Lower leg skin (tissue), 4 donors: Measurements from ENCODE around the gene SLITRK5. TPM values are rescaled to one million over a fixed set of nuclear protein-coding genes. Genes with fewer than 3 reads are reported as not detected.

Source experiments
- DNase-seq, 2 donors: peaks; one replicate each; pipeline ENCODE4 v3.0.0-alpha.2; 2019; ENCODE audit warnings: low spot score in 2 of 2
- H3K4me3 ChIP-seq: fragments of 200-600 bp; sonication (generic); 2 replicates; pipeline ENCODE4 v1.5.1; 2017; ENCODE audit warnings: mild to moderate bottlenecking, low read depth; ENCODE audit not compliant: poor library complexity, severe bottlenecking
- POLR2A ChIP-seq, 2 donors: fragments of 450-650 bp; IDR thresholded peaks; one replicate each; pipeline ENCODE4 v1.6.1; 2016 to 2017; ENCODE audit warnings: antibody characterized with exemption in 2 of 2, mild to moderate bottlenecking in 1 of 2, moderate library complexity in 1 of 2
- WGBS, 2 donors: methylation state at CpG; one replicate each; pipeline ENCODE4 v1.1.5; 2018; 5-methylcytosine and 5-hydroxymethylcytosine counted together
- intact Hi-C: fragments of 100-400 bp; cut with DNase I; formaldehyde crosslinking; loops from one replicate; pipeline ENCODE4 v1.15.0; 2023; ENCODE audit warnings: low total_unique reads
- total RNA-seq, 4 donors: library from RNA; depleted of rRNA; stranded (reverse); fragments of >200 nt; gene quantifications; one replicate each; pipeline ENCODE4 v1.1.0, GENCODE V29; 2016
- TF ChIP-seq, protein P1 (sequence below), 3 donors: fragments of 450-650 bp; IDR thresholded peaks; one replicate each; pipeline ENCODE4 v1.5.1; 2016; ENCODE audit warnings: antibody characterized with exemption in 3 of 3, mild to moderate bottlenecking in 3 of 3, moderate library complexity in 2 of 3

The SLITRK5 gene
- total RNA-seq, 4 donors from 2014 or later: 0.11 to 0.44 (median 0.25) TPM

DNA sequence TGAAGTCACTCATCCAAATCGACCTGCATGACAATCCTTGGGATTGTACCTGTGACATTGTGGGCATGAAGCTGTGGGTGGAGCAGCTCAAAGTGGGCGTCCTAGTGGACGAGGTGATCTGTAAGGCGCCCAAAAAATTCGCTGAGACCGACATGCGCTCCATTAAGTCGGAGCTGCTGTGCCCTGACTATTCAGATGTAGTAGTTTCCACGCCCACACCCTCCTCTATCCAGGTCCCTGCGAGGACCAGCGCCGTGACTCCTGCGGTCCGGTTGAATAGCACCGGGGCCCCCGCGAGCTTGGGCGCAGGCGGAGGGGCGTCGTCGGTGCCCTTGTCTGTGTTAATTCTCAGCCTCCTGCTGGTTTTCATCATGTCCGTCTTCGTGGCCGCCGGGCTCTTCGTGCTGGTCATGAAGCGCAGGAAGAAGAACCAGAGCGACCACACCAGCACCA, 5.9 kb downstream of the SLITRK5 start:
- intact Hi-C loops: no loop called here
- DNase-seq: peak in 1 of 2 donors; percentile 73
- H3K4me3 ChIP-seq: no peak overlapping the region
- 48 to 57% methylated on average over 22 to 29 of the region's 29 CpGs for WGBS, 2 donors
- TF ChIP-seq, protein P1, sequence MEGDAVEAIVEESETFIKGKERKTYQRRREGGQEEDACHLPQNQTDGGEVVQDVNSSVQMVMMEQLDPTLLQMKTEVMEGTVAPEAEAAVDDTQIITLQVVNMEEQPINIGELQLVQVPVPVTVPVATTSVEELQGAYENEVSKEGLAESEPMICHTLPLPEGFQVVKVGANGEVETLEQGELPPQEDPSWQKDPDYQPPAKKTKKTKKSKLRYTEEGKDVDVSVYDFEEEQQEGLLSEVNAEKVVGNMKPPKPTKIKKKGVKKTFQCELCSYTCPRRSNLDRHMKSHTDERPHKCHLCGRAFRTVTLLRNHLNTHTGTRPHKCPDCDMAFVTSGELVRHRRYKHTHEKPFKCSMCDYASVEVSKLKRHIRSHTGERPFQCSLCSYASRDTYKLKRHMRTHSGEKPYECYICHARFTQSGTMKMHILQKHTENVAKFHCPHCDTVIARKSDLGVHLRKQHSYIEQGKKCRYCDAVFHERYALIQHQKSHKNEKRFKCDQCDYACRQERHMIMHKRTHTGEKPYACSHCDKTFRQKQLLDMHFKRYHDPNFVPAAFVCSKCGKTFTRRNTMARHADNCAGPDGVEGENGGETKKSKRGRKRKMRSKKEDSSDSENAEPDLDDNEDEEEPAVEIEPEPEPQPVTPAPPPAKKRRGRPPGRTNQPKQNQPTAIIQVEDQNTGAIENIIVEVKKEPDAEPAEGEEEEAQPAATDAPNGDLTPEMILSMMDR (IDR thresholded peaks at IDR 0.05): no peak
- no peak for TF ChIP-seq POLR2A (IDR thresholded peaks at IDR 0.05)

DNA sequence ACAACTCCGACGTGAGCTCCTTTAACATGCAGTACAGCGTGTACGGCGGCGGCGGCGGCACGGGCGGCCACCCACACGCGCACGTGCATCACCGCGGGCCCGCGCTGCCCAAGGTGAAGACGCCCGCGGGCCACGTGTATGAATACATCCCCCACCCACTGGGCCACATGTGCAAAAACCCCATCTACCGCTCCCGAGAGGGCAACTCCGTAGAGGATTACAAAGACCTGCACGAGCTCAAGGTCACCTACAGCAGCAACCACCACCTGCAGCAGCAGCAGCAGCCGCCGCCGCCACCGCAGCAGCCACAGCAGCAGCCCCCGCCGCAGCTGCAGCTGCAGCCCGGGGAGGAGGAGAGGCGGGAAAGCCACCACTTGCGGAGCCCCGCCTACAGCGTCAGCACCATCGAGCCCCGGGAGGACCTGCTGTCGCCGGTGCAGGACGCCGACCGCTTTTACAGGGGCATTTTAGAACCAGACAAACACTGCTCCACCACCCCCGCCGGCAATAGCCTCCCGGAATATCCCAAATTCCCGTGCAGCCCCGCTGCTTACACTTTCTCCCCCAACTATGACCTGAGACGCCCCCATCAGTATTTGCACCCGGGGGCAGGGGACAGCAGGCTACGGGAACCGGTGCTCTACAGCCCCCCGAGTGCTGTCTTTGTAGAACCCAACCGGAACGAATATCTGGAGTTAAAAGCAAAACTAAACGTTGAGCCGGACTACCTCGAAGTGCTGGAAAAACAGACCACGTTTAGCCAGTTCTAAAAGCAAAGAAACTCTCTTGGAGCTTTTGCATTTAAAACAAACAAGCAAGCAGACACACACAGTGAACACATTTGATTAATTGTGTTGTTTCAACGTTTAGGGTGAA, 6.6 kb downstream of the SLITRK5 start:
- peak in 1 of 2 donors; percentile 80 for DNase-seq
- WGBS, 2 donors: 2 to 7% methylated on average over 19 to 33 of the region's 60 CpGs
- TF ChIP-seq, protein P1 (IDR thresholded peaks at IDR 0.05): no peak
- TF ChIP-seq POLR2A (IDR thresholded peaks at IDR 0.05): no peak

DNA sequence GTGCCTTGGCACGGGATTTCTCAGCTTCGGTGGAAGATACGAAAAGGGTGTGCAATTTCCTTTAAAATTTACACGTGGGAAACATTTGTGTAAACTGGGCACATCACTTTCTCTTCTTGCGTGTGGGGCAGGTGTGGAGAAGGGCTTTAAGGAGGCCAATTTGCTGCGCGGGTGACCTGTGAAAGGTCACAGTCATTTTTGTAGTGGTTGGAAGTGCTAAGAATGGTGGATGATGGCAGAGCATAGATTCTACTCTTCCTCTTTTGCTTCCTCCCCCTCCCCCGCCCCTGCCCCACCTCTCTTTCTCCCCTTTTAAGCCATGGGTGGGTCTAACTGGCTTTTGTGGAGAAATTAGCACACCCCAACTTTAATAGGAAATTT, 7.2 kb downstream of the SLITRK5 start:
- WGBS, 2 donors: 26 to 30% methylated on average over 8 of the region's 8 CpGs
- DNase-seq: no peak
- intact Hi-C loops: no loop called here

More for the DNA sequence above, 6.6 kb downstream of the SLITRK5 start:
- intact Hi-C loops: no loop called here
- H3K4me3 ChIP-seq: peak overlapping the region; percentile 29

DNA sequence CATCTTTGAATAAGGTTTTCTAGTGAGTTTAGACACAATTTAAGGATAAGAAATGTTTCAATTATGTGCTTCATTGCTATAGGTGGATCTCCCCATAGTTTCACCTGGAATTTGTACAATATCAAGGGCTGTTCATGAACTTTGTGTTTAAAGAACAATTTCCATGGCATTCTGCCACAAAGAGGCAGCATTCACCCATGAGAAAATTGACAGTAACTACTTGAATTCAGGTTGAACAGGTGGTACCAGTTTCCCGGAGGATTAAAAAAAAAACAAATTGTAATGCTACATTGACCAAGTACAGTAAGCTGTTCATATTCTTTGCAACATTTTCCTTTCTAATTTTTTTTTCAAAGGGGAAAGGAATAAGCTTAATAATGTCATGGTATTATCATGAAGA, 9.1 kb downstream of the SLITRK5 start:
- no peak for TF ChIP-seq POLR2A (IDR thresholded peaks at IDR 0.05)
- TF ChIP-seq, protein P1 (IDR thresholded peaks at IDR 0.05): no peak
- no peak for DNase-seq
- WGBS, 2 donors: 15 to 33% methylated on average over 1 of the region's 1 CpG

More for the DNA sequence above, 7.2 kb downstream of the SLITRK5 start:
- TF ChIP-seq, protein P1 (IDR thresholded peaks at IDR 0.05): no peak
- no peak for TF ChIP-seq POLR2A (IDR thresholded peaks at IDR 0.05)
- H3K4me3 ChIP-seq: peak overlapping the region; percentile 29

DNA sequence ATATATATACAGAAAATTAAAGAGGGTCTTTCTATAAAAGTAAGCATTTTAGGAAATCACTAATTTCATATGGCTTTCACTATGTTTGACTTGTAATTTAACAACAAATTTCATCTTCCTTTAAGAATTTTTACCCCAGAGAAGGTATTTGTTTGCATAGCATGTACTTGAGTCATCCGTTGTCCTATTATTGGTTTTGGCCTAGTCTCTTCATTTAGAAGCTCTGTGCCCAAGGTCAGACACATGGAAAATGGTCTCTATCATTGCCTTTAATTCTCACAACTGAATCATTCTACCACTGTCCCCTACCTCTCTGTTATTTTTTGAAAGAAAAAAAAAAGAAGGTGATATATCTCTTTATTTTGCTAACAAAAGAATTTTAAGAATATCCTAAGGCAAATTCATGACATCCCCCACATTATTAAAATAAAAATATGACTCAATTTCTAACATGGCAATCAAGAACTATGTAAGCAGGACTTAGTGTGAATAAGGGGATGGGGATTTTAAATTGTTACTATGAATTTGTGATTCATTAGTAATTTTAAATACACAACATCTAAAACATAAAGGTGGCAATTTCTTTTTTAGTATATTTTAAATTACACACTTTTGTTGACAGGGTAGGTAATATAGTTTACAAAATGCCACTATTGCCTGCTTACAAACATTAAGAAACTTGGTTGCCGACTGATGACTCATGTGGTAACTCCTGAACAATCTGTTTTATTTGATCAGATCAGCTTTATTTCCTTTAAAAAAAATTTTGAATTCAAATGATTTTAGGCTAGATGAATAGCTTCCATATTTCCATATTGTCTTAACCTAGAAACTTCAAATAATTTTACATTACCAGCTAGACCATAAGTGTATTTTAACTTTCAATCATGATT, 13.9 kb downstream of the SLITRK5 start:
- no peak for DNase-seq
- TF ChIP-seq, protein P1 (IDR thresholded peaks at IDR 0.05): no peak
- no peak for TF ChIP-seq POLR2A (IDR thresholded peaks at IDR 0.05)
- WGBS, 2 donors: 84 to 90% methylated on average over 2 of the region's 2 CpGs
- intact Hi-C loops: no loop called here
- no peak overlapping the region for H3K4me3 ChIP-seq

More for the DNA sequence above, 9.1 kb downstream of the SLITRK5 start:
- intact Hi-C loops: no loop called here
- no peak overlapping the region for H3K4me3 ChIP-seq
